ENCODE results near the gene ZNF800.

Gene ZNF800

GRCh38 chr7:127404286-127405072 is 12.0 kb upstream of the ZNF800 start:
- TF ChIP-seq GATA1 (IDR thresholded peaks at IDR 0.05; ENCODE audit: low read depth, low read length) (no peak), POLR2A (IDR thresholded peaks at IDR 0.05; ENCODE audit: low read length) (no peak)
- DNase-seq = no peak

GRCh38 chr7:127396184-127396583 is 3.7 kb upstream of the ZNF800 start:
- peak; percentile 66 to 70 for DNase-seq
- TF ChIP-seq POLR2A (IDR thresholded peaks at IDR 0.05; ENCODE audit: low read length) = no peak

GRCh38 chr7:127395104-127395503 is 2.6 kb upstream of the ZNF800 start:
- DNase-seq = peak; percentile 23 to 60

GRCh38 chr7:127393368-127394058 is 1.0 kb upstream of the ZNF800 start:
- DNase-seq = peak; percentile 51 to 78
- TF ChIP-seq POLR2A (IDR thresholded peaks at IDR 0.05; ENCODE audit: low read length) (no peak), GATA1 (IDR thresholded peaks at IDR 0.05; ENCODE audit: low read depth, low read length) (no peak)

- DNase-seq = peak; percentile 90 to 91
Measured at GRCh38 chr7:127392182-127392565, 334 bp downstream of the ZNF800 start.

GRCh38 chr7:127391591-127392181 is 822 bp downstream of the ZNF800 start:
- peak; percentile 75 to 84 for DNase-seq
- no peak for TF ChIP-seq GATA1 (IDR thresholded peaks at IDR 0.05; ENCODE audit: low read depth, low read length)
- no peak for TF ChIP-seq POLR2A (IDR thresholded peaks at IDR 0.05; ENCODE audit: low read length)

More at GRCh38 chr7:127392182-127392565, 334 bp downstream of the ZNF800 start:
- TF ChIP-seq POLR2A (IDR thresholded peaks at IDR 0.05; ENCODE audit: low read length) (no peak), GATA1 (IDR thresholded peaks at IDR 0.05; ENCODE audit: low read depth, low read length) (no peak)

- DNase-seq = peak in 1 of 2 experiments; percentile 43
- TF ChIP-seq GATA1 (IDR thresholded peaks at IDR 0.05; ENCODE audit: low read depth, low read length) = no peak
- TF ChIP-seq POLR2A (IDR thresholded peaks at IDR 0.05; ENCODE audit: low read length) = no peak
Measured at GRCh38 chr7:127390817-127391590, 1.5 kb downstream of the ZNF800 start.

GRCh38 chr7:127390186-127390816 is 2.2 kb downstream of the ZNF800 start:
- TF ChIP-seq POLR2A (IDR thresholded peaks at IDR 0.05; ENCODE audit: low read length) (no peak), GATA1 (IDR thresholded peaks at IDR 0.05; ENCODE audit: low read depth, low read length) (no peak)
- DNase-seq = peak; percentile 19 to 30

GRCh38 chr7:127389321-127389720 is 3.2 kb downstream of the ZNF800 start:
- TF ChIP-seq GATA1 (IDR thresholded peaks at IDR 0.05; ENCODE audit: low read depth, low read length) (no peak), POLR2A (IDR thresholded peaks at IDR 0.05; ENCODE audit: low read length) (no peak)
- peak; percentile 25 to 38 for DNase-seq

- TF ChIP-seq POLR2A (IDR thresholded peaks at IDR 0.05; ENCODE audit: low read length) = no peak
- DNase-seq = no peak
Measured at GRCh38 chr7:127387974-127388373, 4.5 kb downstream of the ZNF800 start.

GRCh38 chr7:127383123-127383835 is 9.2 kb downstream of the ZNF800 start:
- peak; percentile 45 to 59 for DNase-seq
- no peak for TF ChIP-seq POLR2A (IDR thresholded peaks at IDR 0.05; ENCODE audit: low read length)
- no peak for TF ChIP-seq GATA1 (IDR thresholded peaks at IDR 0.05; ENCODE audit: low read depth, low read length)

- no peak for TF ChIP-seq GATA1 (IDR thresholded peaks at IDR 0.05; ENCODE audit: low read depth, low read length)
- no peak for TF ChIP-seq POLR2A (IDR thresholded peaks at IDR 0.05; ENCODE audit: low read length)
- DNase-seq = peak; percentile 36 to 51
Measured at GRCh38 chr7:127382301-127383085, 10.0 kb downstream of the ZNF800 start.

All from erythroblast (primary cell).